Epithelial cell of esophagus (primary cell): Measurements from ENCODE around the gene ABCG8.

Source experiments
- DNase-seq: peaks from one replicate; pipeline ENCODE4 v3.0.0; 2010; ENCODE audit warnings: low read depth
- H3K4me3 ChIP-seq: 2 replicates; pipeline ENCODE4 v1.5.1; 2011; ENCODE audit warnings: mild to moderate bottlenecking, low read length, control low read depth
- CTCF ChIP-seq: IDR thresholded peaks from 2 replicates; pipeline ENCODE4 v1.5.1; 2011; ENCODE audit warnings: low read depth, mild to moderate bottlenecking, low read length, control low read depth, inconsistent platforms; ENCODE audit not compliant: insufficient read depth; ENCODE audit errors: missing control alignments

Gene ABCG8

GRCh38 chr2:43838560-43839267, at the start of gene ABCG8, which contains the start of gene ABCG5:
TSS of gene ABCG8 (plus strand) at chr2:43838971. CDS start at chr2:43839054, 83 bp downstream.
TSS of gene ABCG5 (minus strand) at chr2:43838839. CDS start at chr2:43838679, 160 bp downstream.
- no peak for TF ChIP-seq CTCF
- H3K4me3 ChIP-seq, result no peak within 1 kb of the TSS
- no peak for DNase-seq

- H3K4me3 ChIP-seq, result no peak overlapping the region
- no peak for DNase-seq
- TF ChIP-seq CTCF, result no peak
Measured at GRCh38 chr2:43790147-43790546, 48.6 kb upstream of the ABCG8 start.

- DNase-seq, result no peak
- no peak overlapping the region for H3K4me3 ChIP-seq
- TF ChIP-seq CTCF, result no peak
Measured at GRCh38 chr2:43791035-43791765, 47.6 kb upstream of the ABCG8 start.

- no peak overlapping the region for H3K4me3 ChIP-seq
- DNase-seq, result no peak
- TF ChIP-seq CTCF, result no peak
Measured at GRCh38 chr2:43792653-43793052, 46.1 kb upstream of the ABCG8 start.

- no peak for DNase-seq
- no peak overlapping the region for H3K4me3 ChIP-seq
- TF ChIP-seq CTCF, result no peak
Measured at GRCh38 chr2:43794956-43795355, 43.8 kb upstream of the ABCG8 start.

- no peak for TF ChIP-seq CTCF
- H3K4me3 ChIP-seq, result no peak overlapping the region
- no peak for DNase-seq
Measured at GRCh38 chr2:43796206-43796605, 42.6 kb upstream of the ABCG8 start.

- DNase-seq, result no peak
- no peak overlapping the region for H3K4me3 ChIP-seq
- TF ChIP-seq CTCF, result peak; percentile 12
Measured at GRCh38 chr2:43798300-43798699, 40.5 kb upstream of the ABCG8 start.
